PFSK-1 (cell line): ENCODE measurements around the gene CREBRF.

Experiments
- FOXP2 ChIP-seq: optimal IDR thresholded peaks from 2 replicates; pipeline ENCODE3; 2011; ENCODE audit warnings: borderline replicate concordance, control low read depth, inconsistent platforms; ENCODE audit not compliant: insufficient read depth; ENCODE audit errors: extremely low read length, extremely low read depth
- POLR2AphosphoS5 ChIP-seq: IDR thresholded peaks from 2 replicates; pipeline ENCODE4 v1.6.1; 2012; ENCODE audit warnings: low read depth, mild to moderate bottlenecking, control low read depth, low read length, moderate library complexity
- REST ChIP-seq, 2 experiments: IDR thresholded peaks; 2 replicates each; pipeline versions ENCODE4 v1.6.1 to v1.8.0; 2011 to 2012; ENCODE audit warnings: low read depth in 2 of 2, low read length in 2 of 2, control low read depth in 1 of 2, inconsistent platforms in 1 of 2, mild to moderate bottlenecking in 1 of 2, moderate library complexity in 1 of 2; ENCODE audit not compliant: insufficient read depth in 1 of 2
- TAF1 ChIP-seq: IDR thresholded peaks from 2 replicates; pipeline ENCODE4 v1.6.1; 2012; ENCODE audit warnings: low read length, control low read depth, borderline replicate concordance; ENCODE audit not compliant: insufficient read depth

GRCh38 chr5:173028811-173029327 lies 27.3 kb upstream of the CREBRF start:
- TF ChIP-seq POLR2AphosphoS5 (no peak), TAF1 (no peak), REST (IDR thresholded peaks at IDR 0.05; ENCODE audit: insufficient read depth in 1 of 2, low read depth in 2 of 2, low read length in 2 of 2) (no peak), FOXP2 (no peak)
